ENCODE data around the gene MGRN1.

Gene MGRN1

GRCh38 chr16:4723071-4723767 is 98.6 kb downstream of the MGRN1 start:
- no peak for TF ChIP-seq REST (IDR thresholded peaks at IDR 0.05; ENCODE audit: insufficient read depth in 1 of 2, low read depth in 2 of 2, low read length in 2 of 2)
- TF ChIP-seq POLR2AphosphoS5 (IDR thresholded peaks at IDR 0.05; ENCODE audit: low read depth, low read length), result no peak
- no peak for TF ChIP-seq FOXP2 (optimal IDR thresholded peaks at IDR 0.05; ENCODE audit: borderline replicate concordance, extremely low read depth, extremely low read length, insufficient read depth)
- no peak for TF ChIP-seq SIN3A (IDR thresholded peaks at IDR 0.05; ENCODE audit: borderline replicate concordance, insufficient read depth, low read length)
- no peak for TF ChIP-seq TAF1 (IDR thresholded peaks at IDR 0.05; ENCODE audit: borderline replicate concordance, insufficient read depth, low read length)

GRCh38 chr16:4724661-4725270 is 100.1 kb downstream of the MGRN1 start:
- no peak for TF ChIP-seq POLR2AphosphoS5 (IDR thresholded peaks at IDR 0.05; ENCODE audit: low read depth, low read length)
- TF ChIP-seq FOXP2 (optimal IDR thresholded peaks at IDR 0.05; ENCODE audit: borderline replicate concordance, extremely low read depth, extremely low read length, insufficient read depth), result no peak
- TF ChIP-seq SIN3A (IDR thresholded peaks at IDR 0.05; ENCODE audit: borderline replicate concordance, insufficient read depth, low read length), result no peak
- TF ChIP-seq REST (IDR thresholded peaks at IDR 0.05; ENCODE audit: insufficient read depth in 1 of 2, low read depth in 2 of 2, low read length in 2 of 2), result no peak
- no peak for TF ChIP-seq TAF1 (IDR thresholded peaks at IDR 0.05; ENCODE audit: borderline replicate concordance, insufficient read depth, low read length)

GRCh38 chr16:4726616-4727015 is 102.0 kb downstream of the MGRN1 start:
- TF ChIP-seq TAF1 (IDR thresholded peaks at IDR 0.05; ENCODE audit: borderline replicate concordance, insufficient read depth, low read length), result no peak
- TF ChIP-seq SIN3A (IDR thresholded peaks at IDR 0.05; ENCODE audit: borderline replicate concordance, insufficient read depth, low read length), result no peak
- no peak for TF ChIP-seq REST (IDR thresholded peaks at IDR 0.05; ENCODE audit: insufficient read depth in 1 of 2, low read depth in 2 of 2, low read length in 2 of 2)
- TF ChIP-seq POLR2AphosphoS5 (IDR thresholded peaks at IDR 0.05; ENCODE audit: low read depth, low read length), result no peak
- no peak for TF ChIP-seq FOXP2 (optimal IDR thresholded peaks at IDR 0.05; ENCODE audit: borderline replicate concordance, extremely low read depth, extremely low read length, insufficient read depth)

GRCh38 chr16:4728676-4729075 is 104.0 kb downstream of the MGRN1 start:
- TF ChIP-seq REST (IDR thresholded peaks at IDR 0.05; ENCODE audit: insufficient read depth in 1 of 2, low read depth in 2 of 2, low read length in 2 of 2) (no peak), TAF1 (IDR thresholded peaks at IDR 0.05; ENCODE audit: borderline replicate concordance, insufficient read depth, low read length) (no peak), FOXP2 (optimal IDR thresholded peaks at IDR 0.05; ENCODE audit: borderline replicate concordance, extremely low read depth, extremely low read length, insufficient read depth) (no peak), POLR2AphosphoS5 (IDR thresholded peaks at IDR 0.05; ENCODE audit: low read depth, low read length) (no peak), SIN3A (IDR thresholded peaks at IDR 0.05; ENCODE audit: borderline replicate concordance, insufficient read depth, low read length) (no peak)
